ENCODE results near the gene CTU1. TPM values are rescaled to one million over a fixed set of nuclear protein-coding genes. Genes with fewer than 3 reads are reported as not detected.
A peak's percentile ranks its signal among the peaks of the same experiment; 100 is the strongest.

Gene CTU1
- total RNA-seq, 2 donors from 2014 or later: 8.1 to 15.4 TPM

GRCh38 chr19:51140441-51140840, 32.2 kb upstream of the CTU1 start:
- peak overlapping the region; percentile 25 to 26 for H3K27ac Mint-ChIP-seq
- no peaks in the 10 kb centered on the region for H3K27me3 Mint-ChIP-seq

GRCh38 chr19:51139299-51140014, 31.2 kb upstream of the CTU1 start:
- peak overlapping the region; percentile 14 for H3K4me3 Mint-ChIP-seq

More at GRCh38 chr19:51140441-51140840, 32.2 kb upstream of the CTU1 start:
- no peaks in the 10 kb centered on the region for H3K9me3 Mint-ChIP-seq
- H3K36me3 Mint-ChIP-seq: peaks cover 6% of the 10 kb centered on the region
- ATAC-seq (no peak), DNase-seq (ENCODE audit: low spot score) (no peak)
- H3K4me3 Mint-ChIP-seq: no peak overlapping the region
- H3K4me1 Mint-ChIP-seq (ENCODE audit: low read depth in 2 of 2): peaks cover 67 to 69% of the 10 kb centered on the region in 2 donors

GRCh38 chr19:51138549-51138979, 30.4 kb upstream of the CTU1 start:
- Mint-ChIP-seq H3K9me3 (peaks cover 4% of the 10 kb centered on the region), H3K4me3 (no peak overlapping the region), H3K36me3 (peaks cover 13% of the 10 kb centered on the region), H3K27ac (peak overlapping the region; percentile 22 to 76), H3K27me3 (no peaks in the 10 kb centered on the region), H3K4me1 (ENCODE audit: low read depth in 2 of 2) (peaks cover 68 to 70% of the 10 kb centered on the region in 2 donors)
- DNase-seq (ENCODE audit: low spot score) (no peak), ATAC-seq (peak; percentile 29 to 50)

More at GRCh38 chr19:51139299-51140014, 31.2 kb upstream of the CTU1 start:
- H3K27me3 Mint-ChIP-seq: no peaks in the 10 kb centered on the region
- peak overlapping the region; percentile 22 to 76 for H3K27ac Mint-ChIP-seq
- H3K36me3 Mint-ChIP-seq: peaks cover 13% of the 10 kb centered on the region
- peaks cover 4% of the 10 kb centered on the region for H3K9me3 Mint-ChIP-seq
- no peak for ATAC-seq
- no peak for DNase-seq (ENCODE audit: low spot score)
- peaks cover 72% of the 10 kb centered on the region in 2 donors for H3K4me1 Mint-ChIP-seq (ENCODE audit: low read depth in 2 of 2)

- Mint-ChIP-seq H3K9me3 (peaks cover 4% of the 10 kb centered on the region), H3K27me3 (no peaks in the 10 kb centered on the region), H3K4me1 (ENCODE audit: low read depth in 2 of 2) (peaks cover 69% of the 10 kb centered on the region in 2 donors), H3K36me3 (peaks cover 13% of the 10 kb centered on the region), H3K27ac (peak overlapping the region; percentile 53 to 81), H3K4me3 (peak overlapping the region; percentile 53)
- DNase-seq (ENCODE audit: low spot score): no peak
- no peak for ATAC-seq
Observed at GRCh38 chr19:51137792-51138425, 29.7 kb upstream of the CTU1 start.

- ATAC-seq: no peak
- Mint-ChIP-seq H3K36me3 (peaks cover 13% of the 10 kb centered on the region), H3K4me3 (peak overlapping the region; percentile 53), H3K4me1 (ENCODE audit: low read depth in 2 of 2) (peaks cover 71 to 72% of the 10 kb centered on the region in 2 donors), H3K9me3 (peaks cover 4% of the 10 kb centered on the region), H3K27me3 (no peaks in the 10 kb centered on the region), H3K27ac (peak overlapping the region; percentile 53 to 81)
- no peak for DNase-seq (ENCODE audit: low spot score)
Observed at GRCh38 chr19:51136851-51137551, 28.8 kb upstream of the CTU1 start.

- peaks cover 13% of the 10 kb centered on the region for H3K36me3 Mint-ChIP-seq
- H3K27me3 Mint-ChIP-seq: no peaks in the 10 kb centered on the region
- peak overlapping the region; percentile 53 to 81 for H3K27ac Mint-ChIP-seq
- peak overlapping the region; percentile 53 for H3K4me3 Mint-ChIP-seq
- no peak for ATAC-seq
- H3K4me1 Mint-ChIP-seq (ENCODE audit: low read depth in 2 of 2): peaks cover 67 to 71% of the 10 kb centered on the region in 2 donors
- DNase-seq (ENCODE audit: low spot score): peak; percentile 23
- peaks cover 4% of the 10 kb centered on the region for H3K9me3 Mint-ChIP-seq
Observed at GRCh38 chr19:51135986-51136762, 28.0 kb upstream of the CTU1 start.

- H3K27me3 Mint-ChIP-seq: no peaks in the 10 kb centered on the region
Observed at GRCh38 chr19:51135004-51135403, 26.8 kb upstream of the CTU1 start.

GRCh38 chr19:51131780-51132680, 23.8 kb upstream of the CTU1 start:
- ATAC-seq (peak; percentile 81 to 83), DNase-seq (ENCODE audit: low spot score) (peak; percentile 74)
- H3K27ac Mint-ChIP-seq: peak overlapping the region; percentile 42 to 57
- H3K4me3 Mint-ChIP-seq: peak overlapping the region; percentile 80
- peaks cover 4% of the 10 kb centered on the region for H3K9me3 Mint-ChIP-seq
- peaks cover 69 to 73% of the 10 kb centered on the region in 2 donors for H3K4me1 Mint-ChIP-seq (ENCODE audit: low read depth in 2 of 2)
- H3K27me3 Mint-ChIP-seq: no peaks in the 10 kb centered on the region
- H3K36me3 Mint-ChIP-seq: peaks cover 13% of the 10 kb centered on the region

More at GRCh38 chr19:51135004-51135403, 26.8 kb upstream of the CTU1 start:
- H3K27ac Mint-ChIP-seq: peak overlapping the region in 1 of 2 donors; percentile 43
- peak; percentile 70 to 73 for ATAC-seq
- no peak for DNase-seq (ENCODE audit: low spot score)
- peaks cover 4% of the 10 kb centered on the region for H3K9me3 Mint-ChIP-seq
- H3K4me1 Mint-ChIP-seq (ENCODE audit: low read depth in 2 of 2): peaks cover 68 to 74% of the 10 kb centered on the region in 2 donors
- peak overlapping the region; percentile 34 for H3K4me3 Mint-ChIP-seq
- peaks cover 13% of the 10 kb centered on the region for H3K36me3 Mint-ChIP-seq

GRCh38 chr19:51129716-51130115, 21.5 kb upstream of the CTU1 start:
- Mint-ChIP-seq H3K4me3 (no peak overlapping the region), H3K4me1 (ENCODE audit: low read depth in 2 of 2) (peaks cover 61 to 63% of the 10 kb centered on the region in 2 donors), H3K9me3 (peaks cover 2% of the 10 kb centered on the region), H3K36me3 (peaks cover 2% of the 10 kb centered on the region), H3K27ac (peak overlapping the region in 1 of 2 donors; percentile 48), H3K27me3 (no peaks in the 10 kb centered on the region)
- peak; percentile 16 for DNase-seq (ENCODE audit: low spot score)
- ATAC-seq: no peak

GRCh38 chr19:51128227-51128626, 20.0 kb upstream of the CTU1 start:
- H3K4me3 Mint-ChIP-seq: peak overlapping the region; percentile 45

GRCh38 chr19:51127755-51128154, 19.5 kb upstream of the CTU1 start:
- no peaks in the 10 kb centered on the region for H3K36me3 Mint-ChIP-seq
- H3K4me1 Mint-ChIP-seq (ENCODE audit: low read depth in 2 of 2): peaks cover 71 to 75% of the 10 kb centered on the region in 2 donors
- no peaks in the 10 kb centered on the region for H3K27me3 Mint-ChIP-seq
- DNase-seq (ENCODE audit: low spot score) (peak; percentile 52), ATAC-seq (peak in 1 of 2 donors; percentile 36)
- H3K4me3 Mint-ChIP-seq: no peak overlapping the region
- no peak overlapping the region for H3K27ac Mint-ChIP-seq
- no peaks in the 10 kb centered on the region for H3K9me3 Mint-ChIP-seq

More at GRCh38 chr19:51128227-51128626, 20.0 kb upstream of the CTU1 start:
- peak overlapping the region in 1 of 2 donors; percentile 48 for H3K27ac Mint-ChIP-seq
- no peaks in the 10 kb centered on the region for H3K36me3 Mint-ChIP-seq
- ATAC-seq: no peak
- H3K27me3 Mint-ChIP-seq: no peaks in the 10 kb centered on the region
- DNase-seq (ENCODE audit: low spot score): peak; percentile 13
- no peaks in the 10 kb centered on the region for H3K9me3 Mint-ChIP-seq
- peaks cover 69 to 74% of the 10 kb centered on the region in 2 donors for H3K4me1 Mint-ChIP-seq (ENCODE audit: low read depth in 2 of 2)

GRCh38 chr19:51127032-51127431, 18.8 kb upstream of the CTU1 start:
- H3K4me1 Mint-ChIP-seq (ENCODE audit: low read depth in 2 of 2): peaks cover 71 to 75% of the 10 kb centered on the region in 2 donors
- DNase-seq (ENCODE audit: low spot score): peak; percentile 55
- no peaks in the 10 kb centered on the region for H3K9me3 Mint-ChIP-seq
- no peak for ATAC-seq
- peak overlapping the region; percentile 47 for H3K4me3 Mint-ChIP-seq
- H3K27me3 Mint-ChIP-seq: no peaks in the 10 kb centered on the region
- H3K27ac Mint-ChIP-seq: no peak overlapping the region
- no peaks in the 10 kb centered on the region for H3K36me3 Mint-ChIP-seq

Measured in natural killer cell treated with Interleukin-12 subunit alpha and Interleukin-12 subunit beta and Interleukin-15 and Interleukin-18, amount 100 ng/mL, for 72 hours (primary cell).